K562 (cell line): ENCODE measurements around the gene PLEKHA7. TPM values are rescaled to one million over a fixed set of nuclear protein-coding genes. Genes with fewer than 3 reads are reported as not detected.

Experiments
- ATAC-seq: fragments of 200-7000 bp; cut with Tn5 transposase; 3 replicates; pipeline ENCODE4 v1.9.1; 2020; ENCODE audit warnings: moderate library complexity
- BruUV-seq: library from RNA; stranded (reverse); fragments of 400-500 nt; replicated peaks from 2 replicates; lab custom pipeline; 2021; lab: Mats Ljungman, UMichigan
- CTCF ChIA-PET: fragments of 300-600 bp; formaldehyde crosslinking; extraction: SDS; loops from one replicate; lab custom pipeline; 2021; ENCODE audit warnings: low intra/inter-chr PET ratio; lab: Yijun Ruan, JAX
- POLR2A ChIA-PET: fragments of 300-600, 350-650 bp; sonication (Branson Sonifier 250); formaldehyde crosslinking; extraction: SDS; loops from one replicate; lab custom pipeline; 2021; ENCODE audit warnings: antibody characterized with exemption, inconsistent platforms; lab: Yijun Ruan, JAX
- DNase-seq, 4 experiments: peaks; one replicate each; pipeline versions ENCODE4 v3.0.0 to v3.0.0-alpha.2; 2011 to 2018; ENCODE audit warnings: low spot score in 3 of 4, mixed read lengths in 3 of 4; ENCODE audit errors: extremely low read depth in 1 of 4
- FAIRE-seq: peaks from 2 replicates; lab custom pipeline; 2011; peaks lifted over from hg19 to GRCh38; lab: Jason Lieb, UNC
- H2AFZ ChIP-seq: 2 replicates; pipeline ENCODE4 v1.6.0; 2011; ENCODE audit warnings: low read depth, low read length, control low read depth, inconsistent platforms
- H3K27ac ChIP-seq: fragments of 200-600 bp; 3 replicates; pipeline ENCODE4 v1.8.0; 2011; ENCODE audit warnings: low read depth, mild to moderate bottlenecking, control low read depth, inconsistent platforms, low read length, moderate library complexity, mixed read lengths; ENCODE audit errors: extremely low read depth
- H3K27me3 ChIP-seq, 2 experiments: fragments of 300-600 bp in 1 of 2; 2 replicates in 1 of 2; 3 replicates in 1 of 2; pipeline versions ENCODE4 v1.6.0 to v1.8.0; 2011; ENCODE audit warnings: inconsistent platforms in 2 of 2, low read length in 2 of 2, mild to moderate bottlenecking in 1 of 2, mixed read lengths in 1 of 2, moderate library complexity in 1 of 2; ENCODE audit not compliant: control insufficient read depth in 2 of 2, insufficient read depth in 2 of 2
- H3K36me3 ChIP-seq: fragments of 300-600 bp; 3 replicates; pipeline ENCODE4 v1.8.0; 2011; ENCODE audit warnings: mild to moderate bottlenecking, low read length, inconsistent platforms; ENCODE audit not compliant: control insufficient read depth, insufficient read depth
- H3K4me1 ChIP-seq, 2 experiments: fragments of 200-600 bp in 1 of 2; replicated peaks in 1 of 2; 2 replicates in 1 of 2; 3 replicates in 1 of 2; pipeline versions ENCODE4 v1.5.1 to v1.8.0; 2011; ENCODE audit warnings: inconsistent platforms in 2 of 2, low read length in 2 of 2, mild to moderate bottlenecking in 1 of 2, mixed read lengths in 1 of 2, moderate library complexity in 1 of 2; ENCODE audit not compliant: control insufficient read depth in 2 of 2, insufficient read depth in 2 of 2
- H3K4me2 ChIP-seq: 2 replicates; pipeline ENCODE4 v1.6.1; 2011; ENCODE audit warnings: low read length, control low read depth, inconsistent platforms, mixed read lengths; ENCODE audit not compliant: insufficient read depth
- H3K4me3 ChIP-seq: fragments of 200-600 bp; sonication (generic), shearing (Covaris generic); 2 replicates; pipeline ENCODE4 v1.5.1; 2016; ENCODE audit warnings: control low read depth, inconsistent platforms
- H3K79me2 ChIP-seq: fragments of 200-600 bp; 3 replicates; pipeline ENCODE4 v1.8.0; 2011; ENCODE audit warnings: low read length, inconsistent platforms; ENCODE audit not compliant: control insufficient read depth, insufficient read depth
- H3K9ac ChIP-seq, 2 experiments: 2 replicates each; pipeline versions ENCODE4 v1.6.0 to v1.6.1; 2011; ENCODE audit warnings: low read depth in 2 of 2, low read length in 2 of 2, control low read depth in 1 of 2, inconsistent platforms in 1 of 2, mild to moderate bottlenecking in 1 of 2, mixed read lengths in 1 of 2; ENCODE audit not compliant: insufficient read depth in 1 of 2
- H3K9me1 ChIP-seq: one replicate; pipeline ENCODE4 v1.6.0; 2011; ENCODE audit warnings: inconsistent platforms, mild to moderate bottlenecking, low read length, moderate library complexity; ENCODE audit not compliant: control insufficient read depth, insufficient read depth
- H3K9me3 ChIP-seq: replicated peaks from 2 replicates; pipeline ENCODE4 v1.5.1; 2011; ENCODE audit warnings: low read depth, low read length, inconsistent platforms; ENCODE audit not compliant: control insufficient read depth, insufficient read depth
- H4K20me1 ChIP-seq: replicated peaks from 2 replicates; pipeline ENCODE4 v1.6.1; 2011; ENCODE audit warnings: low read length, inconsistent platforms, mixed read lengths; ENCODE audit not compliant: control insufficient read depth, insufficient read depth
- ASH1L ChIP-seq: fragments of 450-650 bp; IDR thresholded peaks from 2 replicates; pipeline ENCODE4 v1.6.1; 2018; ENCODE audit warnings: borderline replicate concordance, mild to moderate bottlenecking, low read depth; ENCODE audit not compliant: partially characterized antibody
- ATF1 ChIP-seq, 2 experiments: fragments of 450-650 bp in 1 of 2; IDR thresholded peaks; 2 replicates each; pipeline ENCODE4 v1.6.1; 2016; ENCODE audit warnings: missing compliant biosample characterization in 1 of 2, missing genetic modification characterization in 1 of 2
- BHLHE40 ChIP-seq: IDR thresholded peaks from 2 replicates; pipeline ENCODE4 v1.6.1; 2011; ENCODE audit warnings: low read length, improper control_type of control experiment
- HLTF ChIP-seq: fragments of 450-650 bp; IDR thresholded peaks from 2 replicates; pipeline ENCODE4 v1.6.1; 2016
- IFI16 ChIP-seq: fragments of 250-450 bp; sonication (Bioruptor Pico); IDR thresholded peaks from 2 replicates; pipeline ENCODE4 v2.1.2; 2022; ENCODE audit warnings: mild to moderate bottlenecking, inconsistent platforms
- MYNN ChIP-seq, 2 experiments: sonication (generic); formaldehyde crosslinking in 1 of 2; IDR thresholded peaks; 2 replicates each; pipeline versions ENCODE4 v1.5.0 to v1.6.1; 2016 to 2020; ENCODE audit warnings: antibody characterized with exemption in 1 of 2, missing genetic modification reagents in 1 of 2
- PHF8 ChIP-seq: fragments of 200-600 bp; sonication (generic); IDR thresholded peaks from 2 replicates; pipeline ENCODE4 v1.6.1; 2012; ENCODE audit warnings: mixed run types, mild to moderate bottlenecking, inconsistent platforms, low read length, moderate library complexity, borderline replicate concordance
- PHTF2 ChIP-seq: fragments of 250-450 bp; sonication (Bioruptor Pico); IDR thresholded peaks from 2 replicates; pipeline ENCODE4 v1.5.0; 2021; ENCODE audit warnings: mild to moderate bottlenecking
- POLR3A ChIP-seq: IDR thresholded peaks from 2 replicates; pipeline ENCODE4 v1.6.1; 2011; ENCODE audit warnings: borderline replicate concordance, mild to moderate bottlenecking, moderate library complexity; ENCODE audit not compliant: insufficient read length, insufficient read depth; ENCODE audit errors: extremely low read depth
- RCOR1 ChIP-seq, 2 experiments: IDR thresholded peaks; 2 replicates each; pipeline ENCODE4 v1.6.1; 2012; ENCODE audit warnings: low read depth in 2 of 2, low read length in 2 of 2, borderline replicate concordance in 1 of 2, improper control_type of control experiment in 1 of 2
- SMAD2 ChIP-seq: fragments of 150-350 bp; IDR thresholded peaks from 2 replicates; pipeline ENCODE4 v1.6.1; 2014; ENCODE audit warnings: low read depth, mild to moderate bottlenecking, low read length
- SNIP1 ChIP-seq: fragments of 450-650 bp; IDR thresholded peaks from 2 replicates; pipeline ENCODE4 v1.7.1; 2017; ENCODE audit warnings: low read depth, mild to moderate bottlenecking
- TCFL5 ChIP-seq: fragments of 250-450 bp; sonication (Bioruptor Pico); conservative IDR thresholded peaks from 2 replicates; pipeline ENCODE4 v1.6.1; 2021; ENCODE audit warnings: mild to moderate bottlenecking, moderate library complexity, matching md5 sums
- WGBS: fragments of 100-300 bp; shearing (Covaris generic); methylation state at CpG from one replicate; pipeline ENCODE4 v1.1.6; 2016; ENCODE audit warnings: low coverage, mixed read lengths; ENCODE audit not compliant: insufficient coverage; ENCODE audit errors: missing lambda C conversion rate; 5-methylcytosine and 5-hydroxymethylcytosine counted together
- in situ Hi-C: fragments of 300-500 bp; cut with MboI; formaldehyde crosslinking; loops from 4 replicates; pipeline ENCODE4 v1.15.0; 2018; ENCODE audit warnings: inconsistent platforms, mixed read lengths
- intact Hi-C: fragments of 100-400 bp; cut with micrococcal nuclease; formaldehyde crosslinking; loops from 2 replicates; pipeline ENCODE4 v1.14.2; 2022
- polyA plus RNA-seq, 8 experiments: library from polyadenylated mRNA; depleted of rRNA in 4 of 8; stranded (reverse) in 5 of 8; unstranded in 3 of 8; fragments of >200 nt; fragmentation: Nextera tagmentation in 2 of 8; fragmentation: Illumina TruSeq in 1 of 8; extraction: Ambion mirVana in 2 of 8; extraction: Trizol in 1 of 8; gene quantifications; 2 replicates each; pipeline versions ENCODE4 v1.2.1 to v1.2.3, GENCODE V29; 2011 to 2014; ENCODE audit warnings: inconsistent platforms in 1 of 8, missing spikeins in 1 of 8
- total RNA-seq, 7 experiments: library from RNA; depleted of rRNA in 6 of 7; stranded (reverse); fragments of >200 nt in 6 of 7; fragmentation: Illumina TruSeq in 2 of 7; extraction: Trizol in 2 of 7; gene quantifications; 2 replicates each; pipeline versions ENCODE4 v1.2.1 to v1.2.3, GENCODE V29; 2011 to 2021; ENCODE audit warnings: low replicate concordance in 1 of 7
- TF ChIP-seq, protein P1 (sequence below): fragments of 450-650 bp; formaldehyde crosslinking; conservative IDR thresholded peaks from 2 replicates; pipeline ENCODE4 v1.4.0; 2022; ENCODE audit warnings: mild to moderate bottlenecking, missing genetic modification characterization
- TF ChIP-seq, protein P2 (sequence below): sonication (generic); formaldehyde crosslinking; IDR thresholded peaks from 2 replicates; pipeline ENCODE4 v1.8.0; 2022; ENCODE audit warnings: mild to moderate bottlenecking, missing genetic modification reagents
- TF ChIP-seq, protein P3 (sequence below): sonication (generic); formaldehyde crosslinking; IDR thresholded peaks from 2 replicates; pipeline ENCODE4 v1.8.1; 2023; ENCODE audit warnings: mild to moderate bottlenecking, missing genetic modification reagents
- TF ChIP-seq, protein P4 (sequence below), 2 experiments: fragments of 450-650 bp in 1 of 2; sonication (generic) in 1 of 2; formaldehyde crosslinking; conservative IDR thresholded peaks; 2 replicates each; pipeline versions ENCODE4 v1.4.0 to v1.8.1; 2020 to 2022; ENCODE audit warnings: mild to moderate bottlenecking in 1 of 2, missing genetic modification reagents in 1 of 2

Gene PLEKHA7
- total and polyA plus RNA-seq, 9 of the 15 experiments (the other 6 are each of a cell fraction or from before 2014, with no cell fraction given) = 0.06 to 0.77 (median 0.20) TPM; not detected in 1

DNA sequence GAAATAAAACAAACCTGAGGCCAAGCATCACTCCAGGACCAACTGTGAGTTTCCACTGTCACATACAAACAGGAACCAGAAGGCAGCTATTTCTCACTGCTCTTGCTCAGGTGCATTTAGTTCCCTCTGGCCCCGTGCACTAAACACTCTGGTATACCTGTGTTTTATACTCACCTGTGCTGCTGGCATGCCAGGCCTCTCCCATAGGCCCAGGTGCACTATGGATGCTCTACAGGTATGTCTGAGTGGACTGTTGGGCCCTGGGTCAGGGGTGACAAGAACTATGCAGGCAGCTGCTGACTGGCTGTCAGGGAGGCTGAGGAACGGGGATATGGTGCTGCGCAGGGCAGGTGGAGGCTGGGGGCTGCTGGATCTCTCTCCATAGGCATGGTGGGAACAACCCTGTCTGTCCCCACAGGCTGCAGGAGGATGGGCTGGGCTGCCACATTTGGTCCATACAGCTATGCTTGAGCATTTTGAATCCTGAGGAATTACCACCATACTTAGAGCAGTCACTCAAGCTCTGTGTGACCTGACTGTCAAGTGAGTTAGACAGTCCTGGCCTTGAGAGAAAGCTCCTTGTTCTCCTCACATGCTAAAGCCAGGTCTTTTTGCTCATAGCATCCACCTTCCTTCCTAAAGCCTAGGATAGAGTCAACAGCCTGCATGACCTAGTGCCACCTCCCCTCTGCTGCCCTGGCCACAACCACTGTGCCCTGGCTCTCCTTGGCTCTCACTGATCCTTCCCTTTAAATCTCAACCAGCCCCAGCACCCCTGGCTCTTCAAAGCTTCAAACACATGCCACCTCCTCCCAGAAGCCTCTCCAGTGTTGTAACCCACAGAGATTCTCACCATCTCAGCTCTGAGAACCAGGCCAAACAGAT lies 202.8 kb downstream of the PLEKHA7 start:
- 0% methylated on average over 3 of the region's 3 CpGs for WGBS
- H3K4me1 ChIP-seq = peaks cover 5 to 6% of the 10 kb centered on the region in 2 experiments; a peak in 3 of 5 replicates
- H3K4me3 ChIP-seq = no peak overlapping the region
- H3K79me2 ChIP-seq = no peaks in the 10 kb centered on the region
- no peak for DNase-seq
- H3K4me2 ChIP-seq = no peak overlapping the region
- no peak overlapping the region for H2AFZ ChIP-seq
- BruUV-seq = no TSS peak
- H3K9me3 ChIP-seq = no peaks in the 10 kb centered on the region
- no peaks in the 10 kb centered on the region for H4K20me1 ChIP-seq
- no peaks in the 10 kb centered on the region for H3K9me1 ChIP-seq
- H3K36me3 ChIP-seq = no peaks in the 10 kb centered on the region
- TF ChIP-seq IFI16 (CRISPR knock-in tag) (no peak), RCOR1 (IDR thresholded peaks at IDR 0.05; ENCODE audit: borderline replicate concordance in 1 of 2, low read depth in 2 of 2, low read length in 2 of 2) (no peak), PHF8 (no peak), POLR3A (no peak), MYNN (IDR thresholded peaks at IDR 0.05) (no peak), MYNN (CRISPR knock-in tag; IDR thresholded peaks at IDR 0.05) (no peak), BHLHE40 (no peak), SMAD2 (no peak), ATF1 (CRISPR knock-in tag; IDR thresholded peaks at IDR 0.05) (no peak), ATF1 (tag; IDR thresholded peaks at IDR 0.05) (no peak), TCFL5 (CRISPR knock-in tag) (no peak), ASH1L (no peak), SNIP1 (no peak), PHTF2 (CRISPR knock-in tag) (no peak), HLTF (no peak)
- TF ChIP-seq, protein P1, sequence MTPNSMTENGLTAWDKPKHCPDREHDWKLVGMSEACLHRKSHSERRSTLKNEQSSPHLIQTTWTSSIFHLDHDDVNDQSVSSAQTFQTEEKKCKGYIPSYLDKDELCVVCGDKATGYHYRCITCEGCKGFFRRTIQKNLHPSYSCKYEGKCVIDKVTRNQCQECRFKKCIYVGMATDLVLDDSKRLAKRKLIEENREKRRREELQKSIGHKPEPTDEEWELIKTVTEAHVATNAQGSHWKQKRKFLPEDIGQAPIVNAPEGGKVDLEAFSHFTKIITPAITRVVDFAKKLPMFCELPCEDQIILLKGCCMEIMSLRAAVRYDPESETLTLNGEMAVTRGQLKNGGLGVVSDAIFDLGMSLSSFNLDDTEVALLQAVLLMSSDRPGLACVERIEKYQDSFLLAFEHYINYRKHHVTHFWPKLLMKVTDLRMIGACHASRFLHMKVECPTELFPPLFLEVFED (CRISPR knock-in tag) = no peak
- TF ChIP-seq, protein P2, sequence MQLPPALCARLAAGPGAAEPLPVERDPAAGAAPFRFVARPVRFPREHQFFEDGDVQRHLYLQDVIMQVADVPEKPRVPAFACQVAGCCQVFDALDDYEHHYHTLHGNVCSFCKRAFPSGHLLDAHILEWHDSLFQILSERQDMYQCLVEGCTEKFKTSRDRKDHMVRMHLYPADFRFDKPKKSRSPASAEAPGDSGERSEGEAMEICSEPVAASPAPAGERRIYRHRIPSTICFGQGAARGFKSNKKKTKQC (CRISPR knock-in tag) = no peak
- TF ChIP-seq, protein P3, sequence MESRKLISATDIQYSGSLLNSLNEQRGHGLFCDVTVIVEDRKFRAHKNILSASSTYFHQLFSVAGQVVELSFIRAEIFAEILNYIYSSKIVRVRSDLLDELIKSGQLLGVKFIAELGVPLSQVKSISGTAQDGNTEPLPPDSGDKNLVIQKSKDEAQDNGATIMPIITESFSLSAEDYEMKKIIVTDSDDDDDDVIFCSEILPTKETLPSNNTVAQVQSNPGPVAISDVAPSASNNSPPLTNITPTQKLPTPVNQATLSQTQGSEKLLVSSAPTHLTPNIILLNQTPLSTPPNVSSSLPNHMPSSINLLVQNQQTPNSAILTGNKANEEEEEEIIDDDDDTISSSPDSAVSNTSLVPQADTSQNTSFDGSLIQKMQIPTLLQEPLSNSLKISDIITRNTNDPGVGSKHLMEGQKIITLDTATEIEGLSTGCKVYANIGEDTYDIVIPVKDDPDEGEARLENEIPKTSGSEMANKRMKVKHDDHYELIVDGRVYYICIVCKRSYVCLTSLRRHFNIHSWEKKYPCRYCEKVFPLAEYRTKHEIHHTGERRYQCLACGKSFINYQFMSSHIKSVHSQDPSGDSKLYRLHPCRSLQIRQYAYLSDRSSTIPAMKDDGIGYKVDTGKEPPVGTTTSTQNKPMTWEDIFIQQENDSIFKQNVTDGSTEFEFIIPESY (CRISPR knock-in tag) = no peak
- TF ChIP-seq, protein P4, sequence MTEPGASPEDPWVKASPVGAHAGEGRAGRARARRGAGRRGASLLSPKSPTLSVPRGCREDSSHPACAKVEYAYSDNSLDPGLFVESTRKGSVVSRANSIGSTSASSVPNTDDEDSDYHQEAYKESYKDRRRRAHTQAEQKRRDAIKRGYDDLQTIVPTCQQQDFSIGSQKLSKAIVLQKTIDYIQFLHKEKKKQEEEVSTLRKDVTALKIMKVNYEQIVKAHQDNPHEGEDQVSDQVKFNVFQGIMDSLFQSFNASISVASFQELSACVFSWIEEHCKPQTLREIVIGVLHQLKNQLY (CRISPR knock-in tag; conservative IDR thresholded peaks at IDR 0.05) = no peak
- TF ChIP-seq, all 486 proteins: peak for 0
- ChIA-PET CTCF (no interaction called here), POLR2A (interaction anchor here (1.5 kb wide), 1 partner anchor 9 kb away, joined by 4 read pairs; no protein-coding TSS in a partner anchor)
- H3K27me3 ChIP-seq = peaks cover 55 to 87% of the 10 kb centered on the region in 2 experiments
- ATAC-seq (no peak), FAIRE-seq (no peak)
- H3K9ac ChIP-seq = no peak overlapping the region
- in situ Hi-C loops = no loop called here
- H3K27ac ChIP-seq = no peak overlapping the region
- intact Hi-C loops = no loop called here
